ENCODE measurements around the gene LIPM. TPM values are rescaled to one million over a fixed set of nuclear protein-coding genes. Genes with fewer than 3 reads are reported as not detected.

Gene LIPM
- polyA plus RNA-seq, 2 of the 4 experiments (the other 2 are of a cell fraction) = not detected

GRCh38 chr10:88787463-88787862 lies 15.1 kb upstream of the LIPM start:
- FAIRE-seq (no peak), ATAC-seq (no peak), DNase-seq (ENCODE audit: low read depth in 1 of 2, low spot score in 1 of 2) (no peak)
- H3K27ac ChIP-seq = no peak overlapping the region
- H3K9me3 ChIP-seq = no peaks in the 10 kb centered on the region
- peaks cover 5% of the 10 kb centered on the region for H3K4me1 ChIP-seq
- 35% methylated on average over 5 of the region's 5 CpGs for WGBS (ENCODE audit: missing lambda C conversion rate)
- CTCF ChIA-PET = interaction anchor here (0.6 to 1.1 kb wide), 5 partner anchors 23 to 145 kb away, joined by 3 to 4 read pairs (median 3); no protein-coding TSS in a partner anchor
- TF ChIP-seq, protein P1, sequence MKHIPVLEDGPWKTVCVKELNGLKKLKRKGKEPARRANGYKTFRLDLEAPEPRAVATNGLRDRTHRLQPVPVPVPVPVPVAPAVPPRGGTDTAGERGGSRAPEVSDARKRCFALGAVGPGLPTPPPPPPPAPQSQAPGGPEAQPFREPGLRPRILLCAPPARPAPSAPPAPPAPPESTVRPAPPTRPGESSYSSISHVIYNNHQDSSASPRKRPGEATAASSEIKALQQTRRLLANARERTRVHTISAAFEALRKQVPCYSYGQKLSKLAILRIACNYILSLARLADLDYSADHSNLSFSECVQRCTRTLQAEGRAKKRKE (CRISPR knock-in tag; IDR thresholded peaks at IDR 0.05; ENCODE audit: low read depth) = no peak
- TF ChIP-seq, protein P2, sequence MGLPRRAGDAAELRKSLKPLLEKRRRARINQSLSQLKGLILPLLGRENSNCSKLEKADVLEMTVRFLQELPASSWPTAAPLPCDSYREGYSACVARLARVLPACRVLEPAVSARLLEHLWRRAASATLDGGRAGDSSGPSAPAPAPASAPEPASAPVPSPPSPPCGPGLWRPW (IDR thresholded peaks at IDR 0.05) = no peak
- TF ChIP-seq PBX3 (IDR thresholded peaks at IDR 0.05) (no peak), ZFP36 (IDR thresholded peaks at IDR 0.05; ENCODE audit: borderline replicate concordance, partially characterized antibody) (no peak), SMC3 (IDR thresholded peaks at IDR 0.05) (no peak), ZSCAN20 (CRISPR knock-in tag; IDR thresholded peaks at IDR 0.05) (no peak), MYC (IDR thresholded peaks at IDR 0.05; ENCODE audit: borderline replicate concordance, low read length) (no peak), CBX2 (IDR thresholded peaks at IDR 0.05; ENCODE audit: borderline replicate concordance, low read depth) (no peak), SREBF2 (IDR thresholded peaks at IDR 0.05) (no peak), FOXS1 (CRISPR knock-in tag; IDR thresholded peaks at IDR 0.05) (no peak), CHD4 (IDR thresholded peaks at IDR 0.05; ENCODE audit: borderline replicate concordance) (no peak)
- TF ChIP-seq, protein P3, sequence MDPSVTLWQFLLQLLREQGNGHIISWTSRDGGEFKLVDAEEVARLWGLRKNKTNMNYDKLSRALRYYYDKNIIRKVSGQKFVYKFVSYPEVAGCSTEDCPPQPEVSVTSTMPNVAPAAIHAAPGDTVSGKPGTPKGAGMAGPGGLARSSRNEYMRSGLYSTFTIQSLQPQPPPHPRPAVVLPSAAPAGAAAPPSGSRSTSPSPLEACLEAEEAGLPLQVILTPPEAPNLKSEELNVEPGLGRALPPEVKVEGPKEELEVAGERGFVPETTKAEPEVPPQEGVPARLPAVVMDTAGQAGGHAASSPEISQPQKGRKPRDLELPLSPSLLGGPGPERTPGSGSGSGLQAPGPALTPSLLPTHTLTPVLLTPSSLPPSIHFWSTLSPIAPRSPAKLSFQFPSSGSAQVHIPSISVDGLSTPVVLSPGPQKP (IDR thresholded peaks at IDR 0.05; ENCODE audit: low read depth, low read length) = no peak
- no peak overlapping the region for H3K4me2 ChIP-seq
- H3K4me3 ChIP-seq = no peak overlapping the region
- POLR2A ChIA-PET = no interaction called here

DNA sequence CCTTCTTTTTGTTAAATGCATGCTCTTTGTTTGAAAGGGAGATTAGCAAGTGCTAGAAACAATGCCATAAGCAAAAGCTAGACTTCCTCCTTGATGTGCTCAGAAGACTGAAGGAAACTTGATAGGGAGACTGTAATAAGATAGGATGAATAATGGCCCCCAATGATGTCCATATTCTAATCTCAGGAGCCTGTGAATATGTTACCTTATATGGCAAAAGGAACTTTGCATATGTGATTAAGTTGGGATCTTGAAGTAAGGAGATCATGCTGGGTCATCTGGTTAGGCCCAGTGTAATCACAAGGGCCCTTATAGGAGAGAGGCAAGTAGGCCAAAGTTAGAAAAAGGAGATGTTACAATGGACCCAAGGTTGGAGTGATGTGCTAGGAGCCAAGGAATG lies 13.6 kb upstream of the LIPM start:
- no peak for FAIRE-seq
- ATAC-seq = no peak
- H3K4me3 ChIP-seq = no peak overlapping the region
- TF ChIP-seq PHF8 (IDR thresholded peaks at IDR 0.05; ENCODE audit: borderline replicate concordance, low read depth) (no peak), EHF (CRISPR knock-in tag; IDR thresholded peaks at IDR 0.05) (no peak), NFE2L2 (conservative IDR thresholded peaks at IDR 0.05; ENCODE audit: low read length) (no peak), HDAC2 (IDR thresholded peaks at IDR 0.05) (no peak), HOXB5 (CRISPR knock-in tag; IDR thresholded peaks at IDR 0.05) (no peak), POLR2A (IDR thresholded peaks at IDR 0.05; ENCODE audit: low read length) (no peak), HEYL (CRISPR knock-in tag; IDR thresholded peaks at IDR 0.05) (no peak), CEBPB (IDR thresholded peaks at IDR 0.05) (no peak), POLR2AphosphoS2 (conservative IDR thresholded peaks at IDR 0.05; ENCODE audit: low read length) (no peak), RARB (CRISPR knock-in tag; IDR thresholded peaks at IDR 0.05) (no peak), MAFK (IDR thresholded peaks at IDR 0.05; ENCODE audit: partially characterized antibody) (no peak), NR3C1 (IDR thresholded peaks at IDR 0.05) (no peak), REST (IDR thresholded peaks at IDR 0.05) (no peak), RAD21 (conservative IDR thresholded peaks at IDR 0.05 in 1 of 2, IDR thresholded peaks at IDR 0.05 in 1 of 2) (no peak), MAZ (IDR thresholded peaks at IDR 0.05; ENCODE audit: borderline replicate concordance, low read depth, low read length) (no peak), HMGXB4 (CRISPR knock-in tag; IDR thresholded peaks at IDR 0.05; ENCODE audit: borderline replicate concordance) (no peak), ZFP36 (IDR thresholded peaks at IDR 0.05; ENCODE audit: borderline replicate concordance, partially characterized antibody) (no peak), GATA3 (IDR thresholded peaks at IDR 0.05; ENCODE audit: borderline replicate concordance) (no peak)
- TF ChIP-seq, protein P2 (IDR thresholded peaks at IDR 0.05) = no peak
- TF ChIP-seq, protein P4, sequence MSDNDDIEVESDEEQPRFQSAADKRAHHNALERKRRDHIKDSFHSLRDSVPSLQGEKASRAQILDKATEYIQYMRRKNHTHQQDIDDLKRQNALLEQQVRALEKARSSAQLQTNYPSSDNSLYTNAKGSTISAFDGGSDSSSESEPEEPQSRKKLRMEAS (IDR thresholded peaks at IDR 0.05) = no peak
- ChIA-PET POLR2A (no interaction called here), CTCF (no interaction called here)
- peaks cover 19% of the 10 kb centered on the region for H3K4me1 ChIP-seq
- H3K9me3 ChIP-seq = no peaks in the 10 kb centered on the region
- H3K27ac ChIP-seq = no peak overlapping the region
- H3K4me2 ChIP-seq = no peak overlapping the region
- no peak for DNase-seq (ENCODE audit: low read depth in 1 of 2, low spot score in 1 of 2)
